Activated CD4-positive, alpha-beta T cell treated with anti-CD3 and anti-CD28 coated beads, Interleukin-2, amount 50 U/mL, for 16 hours (primary cell): ENCODE results near the gene SYNGAP1.

ENCODE experiments used
- DNase-seq: peaks from one replicate; pipeline ENCODE4 v3.0.0-alpha.2; 2020

The SYNGAP1 gene

DNA sequence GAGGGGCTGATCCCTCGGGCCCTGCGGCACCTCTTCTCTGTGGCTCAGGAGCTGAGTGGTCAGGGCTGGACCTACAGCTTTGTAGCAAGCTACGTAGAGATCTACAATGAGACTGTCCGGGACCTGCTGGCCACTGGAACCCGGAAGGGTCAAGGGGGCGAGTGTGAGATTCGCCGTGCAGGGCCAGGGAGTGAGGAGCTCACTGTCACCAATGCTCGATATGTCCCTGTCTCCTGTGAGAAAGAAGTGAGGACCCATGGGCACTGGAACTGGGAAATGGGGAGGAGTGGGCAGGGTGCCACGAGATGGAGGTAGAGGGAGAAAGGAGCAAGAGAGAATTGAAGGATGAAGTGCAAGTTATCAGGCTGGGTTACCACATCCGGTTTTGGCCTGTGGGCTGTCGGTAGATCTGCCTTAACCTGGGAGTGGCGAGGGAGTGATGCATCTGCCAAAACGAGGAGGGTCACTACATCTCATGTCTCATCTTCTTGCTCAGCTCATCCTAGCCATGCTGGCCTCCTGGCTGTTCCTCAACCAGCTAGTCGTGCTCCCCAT, 14.4 kb upstream of the SYNGAP1 start:
- no peak for DNase-seq

DNA sequence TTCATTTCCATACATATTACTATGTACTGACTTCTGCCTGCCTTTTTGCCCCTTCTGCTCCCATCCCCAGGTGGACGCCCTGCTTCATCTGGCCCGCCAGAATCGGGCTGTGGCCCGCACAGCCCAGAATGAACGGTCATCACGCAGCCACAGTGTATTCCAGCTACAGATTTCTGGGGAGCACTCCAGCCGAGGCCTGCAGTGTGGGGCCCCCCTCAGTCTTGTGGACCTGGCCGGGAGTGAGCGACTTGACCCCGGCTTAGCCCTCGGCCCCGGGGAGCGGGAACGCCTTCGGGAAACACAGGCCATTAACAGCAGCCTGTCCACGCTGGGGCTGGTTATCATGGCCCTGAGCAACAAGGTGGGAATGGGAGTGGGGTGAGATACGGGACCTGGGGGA, 13.7 kb upstream of the SYNGAP1 start:
- DNase-seq = no peak

DNA sequence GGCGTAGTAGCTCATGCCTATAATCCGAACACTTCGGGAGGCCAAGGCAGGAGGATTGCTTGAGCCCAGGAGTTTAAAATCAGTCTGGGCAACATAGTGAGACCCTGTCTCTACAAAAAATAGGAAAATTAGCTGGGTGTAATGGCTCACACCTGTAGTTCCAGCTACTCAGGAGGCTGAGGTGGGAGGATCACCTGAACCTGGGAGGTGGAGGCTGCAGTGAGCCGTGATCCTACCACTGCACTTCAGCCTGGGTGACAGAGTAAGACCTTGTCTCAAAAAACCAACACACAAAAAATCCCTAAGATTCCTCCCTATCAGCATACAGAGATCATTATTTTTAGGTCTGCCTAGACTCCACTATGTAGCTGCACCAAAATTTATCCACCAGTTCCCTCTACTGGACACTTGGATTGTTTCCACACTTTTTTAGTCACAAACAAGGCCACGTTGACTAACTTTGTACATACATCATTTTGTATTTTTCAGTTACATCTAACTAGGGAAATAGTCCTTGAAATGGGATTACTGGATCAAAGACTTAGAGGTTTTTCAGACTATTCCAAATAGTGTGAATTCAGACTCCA, 12.6 kb upstream of the SYNGAP1 start:
- no peak for DNase-seq

DNA sequence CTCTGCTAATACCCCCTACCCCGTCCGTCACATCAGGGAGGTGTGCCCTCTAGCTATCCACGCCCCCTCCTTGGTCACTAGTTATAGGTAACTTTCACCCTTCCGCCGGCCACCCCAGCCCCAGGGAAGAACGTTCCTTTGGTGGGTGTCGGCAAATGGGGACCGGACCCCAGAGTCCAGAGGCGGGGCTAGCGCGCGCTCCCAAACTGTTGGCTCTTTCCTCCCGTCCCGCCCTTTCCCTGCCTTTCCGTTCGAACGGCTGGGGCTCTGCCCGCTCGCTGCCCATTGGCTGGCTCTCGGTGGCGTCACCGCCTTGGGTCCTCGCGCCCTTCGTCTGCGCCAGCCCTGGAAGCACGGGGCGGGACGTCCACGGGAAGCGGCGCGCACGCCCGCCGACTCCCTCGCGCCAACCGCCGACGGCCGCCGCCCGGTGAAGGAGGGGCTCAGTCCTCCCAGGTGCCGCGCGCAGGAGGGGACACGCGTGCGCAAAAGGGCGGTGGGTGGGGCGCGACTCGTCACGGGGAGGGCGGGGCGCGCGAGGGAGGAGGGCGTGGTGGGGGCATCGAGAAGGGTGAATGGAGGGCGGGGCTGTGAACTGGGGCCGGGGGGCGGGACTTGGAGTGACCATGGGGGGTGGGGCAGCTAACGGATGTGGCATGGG, 9.7 kb upstream of the SYNGAP1 start:
- DNase-seq = peak; percentile 98

DNA sequence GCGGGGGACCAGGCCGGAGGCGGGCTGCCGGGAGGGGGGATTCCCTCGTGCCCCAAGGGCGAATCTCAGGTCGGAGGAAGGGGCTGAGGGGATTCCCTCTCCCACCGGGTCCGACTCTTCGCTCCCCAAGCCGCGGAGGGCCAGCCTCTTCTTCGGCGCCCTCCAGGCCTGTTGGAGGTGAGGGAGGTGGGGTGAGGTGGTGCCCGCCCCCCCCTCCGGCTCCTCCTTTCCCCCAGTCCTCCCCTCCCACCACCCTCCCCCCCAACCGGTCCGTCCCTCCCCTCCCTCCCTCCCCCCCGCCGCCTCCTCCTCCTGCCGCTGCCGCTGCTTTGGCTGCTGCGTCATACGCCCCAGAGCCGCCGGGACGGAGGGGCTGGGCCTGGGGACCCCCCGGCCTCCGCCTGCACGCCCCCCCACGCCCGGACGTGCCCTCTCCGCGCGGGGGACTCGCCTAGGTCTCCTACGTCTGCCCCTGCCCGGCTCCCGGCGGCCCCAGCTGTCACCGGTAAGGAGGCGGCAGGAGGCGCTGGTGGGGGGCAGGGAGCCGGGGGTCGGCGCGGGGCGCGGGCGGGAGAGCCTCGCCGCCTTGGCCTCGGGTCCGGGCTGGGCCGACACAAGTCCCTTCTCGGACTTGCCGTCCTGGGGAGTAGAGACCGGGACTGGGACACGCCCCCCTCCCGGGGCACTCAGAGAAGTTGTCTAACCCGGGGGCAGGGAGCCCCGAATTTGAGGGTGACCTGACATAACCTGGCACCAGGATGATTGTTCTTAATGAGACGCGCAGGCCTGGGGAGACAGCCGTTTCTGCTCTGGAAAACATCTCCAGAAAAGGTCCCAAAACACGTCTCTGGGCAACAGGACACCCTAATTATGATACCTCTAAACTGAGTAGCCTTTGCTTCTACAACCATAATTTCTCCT, 8.9 kb upstream of the SYNGAP1 start, which contains the start of gene PHF1:
PHF1 (plus strand) TSS at position 304 of the 921 bp plus-strand sequence. CDS start 1,250 bp downstream, outside the sequence.
- DNase-seq = no peak

DNA sequence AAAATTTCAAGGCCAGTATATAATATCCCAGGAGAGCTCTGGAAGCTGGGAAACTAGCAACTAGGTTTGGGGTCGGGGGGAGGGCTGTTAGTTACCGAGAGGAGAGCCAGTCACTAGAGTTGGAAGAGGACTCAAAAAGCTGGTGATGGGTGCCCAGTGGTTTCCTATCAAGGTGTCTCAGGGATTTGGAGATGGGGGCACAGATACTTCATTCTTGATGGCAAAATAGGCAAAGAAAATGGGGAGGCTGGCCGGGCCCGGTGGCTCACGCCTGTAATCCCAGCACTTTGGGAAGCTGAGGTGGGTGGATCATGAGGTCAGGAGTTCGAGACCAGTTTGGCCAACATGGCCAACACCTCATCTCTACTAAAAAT, 8.2 kb upstream of the SYNGAP1 start:
- no peak for DNase-seq

DNA sequence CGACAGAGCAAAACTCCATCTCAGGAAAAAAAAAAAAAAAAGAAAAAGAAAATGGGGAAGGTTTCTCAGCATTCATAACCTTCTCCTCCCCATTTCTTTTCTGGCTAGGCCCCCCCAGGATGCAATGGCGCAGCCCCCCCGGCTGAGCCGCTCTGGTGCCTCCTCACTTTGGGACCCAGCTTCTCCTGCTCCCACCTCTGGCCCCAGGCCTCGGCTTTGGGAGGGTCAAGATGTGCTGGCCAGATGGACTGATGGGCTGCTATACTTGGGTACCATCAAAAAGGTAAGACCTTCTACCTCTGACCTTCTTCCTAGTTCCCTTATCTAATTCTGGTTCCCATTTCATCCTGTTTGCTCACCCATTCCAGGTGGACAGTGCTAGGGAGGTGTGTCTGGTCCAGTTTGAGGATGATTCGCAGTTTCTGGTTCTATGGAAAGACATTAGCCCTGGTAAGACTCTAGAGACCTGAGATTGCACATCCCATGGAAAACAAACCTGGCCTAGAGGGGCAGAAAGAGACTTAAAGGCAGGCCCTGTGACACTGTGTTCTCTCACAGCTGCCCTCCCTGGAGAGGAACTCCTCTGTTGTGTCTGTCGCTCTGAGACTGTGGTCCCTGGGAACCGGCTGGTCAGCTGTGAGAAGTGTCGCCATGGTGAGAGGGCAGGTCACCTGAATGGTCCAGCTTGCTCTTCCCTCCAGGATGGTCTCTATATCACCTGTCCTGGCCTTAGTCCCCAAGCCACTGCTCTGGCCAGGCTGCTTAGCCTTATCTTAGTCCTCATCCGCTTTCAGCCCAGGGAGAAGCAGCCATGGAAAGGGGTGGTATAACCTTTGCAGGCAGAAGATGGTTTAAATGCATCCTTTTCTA, 7.5 kb upstream of the SYNGAP1 start:
- DNase-seq = no peak

DNA sequence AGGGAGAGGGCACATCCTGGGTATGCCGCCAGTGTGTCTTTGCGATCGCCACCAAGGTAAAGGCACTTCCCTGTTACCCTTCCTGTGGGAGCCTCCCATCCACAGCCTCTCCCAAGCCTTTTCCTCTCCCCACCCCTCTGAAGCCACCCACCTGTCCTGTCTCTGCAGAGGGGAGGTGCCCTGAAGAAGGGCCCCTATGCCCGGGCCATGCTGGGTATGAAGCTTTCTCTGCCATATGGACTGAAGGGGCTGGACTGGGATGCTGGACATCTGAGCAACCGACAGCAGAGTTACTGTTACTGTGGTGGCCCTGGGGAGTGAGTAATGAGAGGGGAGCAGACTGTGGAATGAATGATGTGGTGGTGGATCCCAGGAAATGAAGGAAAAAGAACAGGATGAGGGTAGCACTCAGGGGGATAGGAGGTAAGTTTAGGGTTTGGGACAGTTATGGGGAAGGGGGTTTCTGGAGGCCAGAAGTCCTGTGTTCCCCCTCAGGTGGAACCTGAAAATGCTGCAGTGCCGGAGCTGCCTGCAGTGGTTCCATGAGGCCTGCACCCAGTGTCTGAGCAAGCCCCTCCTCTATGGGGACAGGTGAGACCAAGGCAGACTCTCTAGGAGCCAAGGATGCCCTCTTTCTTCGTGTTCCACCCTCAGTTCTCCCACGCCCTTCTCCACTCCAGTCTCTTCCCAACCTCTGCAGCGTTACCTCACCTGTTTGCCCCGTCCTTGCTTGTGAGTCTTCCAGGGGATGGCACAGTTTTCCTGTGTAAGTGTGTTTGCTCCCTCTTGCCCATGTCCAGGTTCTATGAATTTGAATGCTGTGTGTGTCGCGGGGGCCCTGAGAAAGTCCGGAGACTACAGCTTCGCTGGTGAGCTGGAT, 6.4 kb upstream of the SYNGAP1 start:
- no peak for DNase-seq

DNA sequence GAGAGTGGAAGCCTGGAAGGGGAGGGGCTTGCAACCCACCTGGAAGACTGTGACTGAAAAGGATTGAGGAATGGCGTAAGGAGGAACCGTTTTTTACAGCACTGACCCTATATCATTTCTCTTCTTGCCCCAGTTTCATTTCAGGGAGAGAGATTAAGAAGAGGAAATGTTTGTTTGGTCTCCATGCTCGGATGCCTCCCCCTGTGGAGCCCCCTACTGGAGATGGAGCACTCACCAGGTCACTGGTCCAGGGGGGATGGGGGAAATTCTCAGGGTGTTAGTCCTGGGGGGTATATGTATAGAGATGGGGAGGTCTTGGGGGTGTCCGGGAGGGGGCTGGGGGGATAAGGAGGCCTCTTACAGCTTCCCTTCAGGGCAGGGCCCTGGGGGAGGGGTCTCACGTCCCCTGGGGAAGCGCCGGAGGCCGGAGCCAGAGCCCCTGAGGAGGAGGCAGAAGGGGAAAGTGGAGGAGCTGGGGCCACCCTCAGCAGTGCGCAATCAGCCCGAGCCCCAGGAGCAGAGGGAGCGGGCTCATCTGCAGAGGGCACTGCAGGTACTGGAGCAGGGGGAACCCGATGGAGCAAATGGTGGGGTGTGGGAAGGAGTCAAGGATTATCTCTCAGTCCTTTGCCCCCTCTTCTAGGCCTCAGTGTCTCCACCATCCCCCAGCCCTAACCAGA, 5.1 kb upstream of the SYNGAP1 start:
- no peak for DNase-seq

DNA sequence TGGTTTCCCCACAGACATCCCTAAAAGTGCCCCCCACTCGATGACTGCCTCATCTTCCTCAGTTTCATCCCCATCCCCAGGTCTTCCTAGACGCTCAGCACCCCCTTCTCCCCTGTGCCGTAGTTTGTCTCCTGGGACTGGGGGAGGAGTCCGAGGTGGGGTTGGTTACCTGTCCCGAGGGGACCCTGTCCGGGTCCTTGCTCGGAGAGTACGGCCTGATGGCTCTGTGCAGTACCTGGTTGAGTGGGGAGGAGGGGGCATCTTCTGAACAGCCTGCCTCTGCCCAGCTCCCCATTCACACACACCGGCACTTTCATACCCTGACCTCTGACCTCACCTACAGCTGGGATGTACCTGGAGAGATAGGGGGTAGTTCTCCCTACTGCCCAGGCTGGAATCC, 4.0 kb upstream of the SYNGAP1 start:
- DNase-seq = no peak

DNA sequence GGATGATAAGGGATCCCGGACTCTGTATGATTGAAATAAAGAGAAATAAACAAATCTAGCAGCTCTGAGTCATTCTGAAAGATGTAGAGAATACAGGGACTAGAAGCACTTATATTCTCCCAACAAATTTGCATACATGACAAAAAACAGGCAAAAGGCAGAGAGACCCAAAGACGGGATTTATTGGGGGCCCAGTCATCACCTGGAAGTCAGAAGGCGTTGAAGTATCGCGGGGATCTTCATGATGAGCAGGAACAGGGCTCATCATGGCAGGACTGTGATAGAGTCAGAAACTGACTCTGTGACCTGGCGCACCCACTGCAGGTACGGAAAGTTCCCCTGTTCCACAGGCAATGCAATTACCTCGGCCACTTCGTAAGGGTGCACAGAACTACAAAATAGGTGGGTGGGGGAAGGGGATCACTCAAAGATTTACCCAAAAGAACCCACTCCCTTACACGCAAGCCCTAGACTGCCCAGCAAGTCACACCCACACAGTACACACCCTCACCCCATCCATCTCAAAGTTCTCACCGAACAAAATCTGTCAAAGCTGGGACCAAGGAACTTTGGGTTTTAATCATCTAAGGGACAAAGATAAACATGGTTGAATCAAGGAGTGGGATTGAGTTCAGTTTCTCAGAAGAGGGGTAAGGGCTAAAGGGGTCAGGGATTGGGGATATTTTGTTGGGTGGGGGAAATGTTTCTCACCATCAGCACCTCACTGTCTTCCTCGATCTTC, 3.3 kb upstream of the SYNGAP1 start:
- peak; percentile 69 for DNase-seq

DNA sequence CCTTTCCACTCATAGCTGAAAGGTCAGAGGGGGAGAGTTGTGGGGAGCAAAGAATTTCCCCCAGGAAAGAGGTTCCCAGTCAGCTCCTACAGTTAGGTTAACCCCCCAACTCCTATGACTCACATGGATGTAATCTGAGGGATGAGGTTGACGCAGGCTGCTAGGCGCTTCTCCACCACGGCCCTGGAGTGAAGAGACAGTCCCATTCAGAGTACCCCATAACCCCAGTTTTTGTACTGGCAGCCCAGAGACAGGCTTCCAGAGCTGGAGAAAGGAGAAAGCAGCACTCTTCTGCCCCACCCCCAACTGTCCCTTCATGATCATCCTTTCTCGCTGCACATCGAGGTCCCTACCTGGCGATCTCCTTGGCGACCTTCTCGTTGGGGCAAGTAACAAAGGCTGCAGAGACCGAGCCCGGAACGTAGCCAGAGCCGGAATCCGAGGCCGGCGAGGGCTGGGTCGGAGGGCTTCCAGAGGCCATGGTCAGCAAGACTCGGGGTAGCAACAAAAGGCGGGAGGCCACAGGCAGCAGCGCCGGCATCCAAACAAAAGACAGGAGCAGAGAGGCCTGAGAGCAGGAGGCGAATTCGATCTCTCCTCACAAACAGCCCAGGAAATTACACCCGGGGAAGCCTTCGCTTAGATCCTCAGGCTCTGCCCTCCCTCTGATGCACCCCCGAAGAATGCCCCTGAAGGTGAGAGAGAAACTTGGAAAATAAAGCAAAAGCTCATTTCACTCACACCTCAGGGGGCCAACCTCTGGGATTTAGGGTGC, 2.5 kb upstream of the SYNGAP1 start:
- DNase-seq = no peak

DNA sequence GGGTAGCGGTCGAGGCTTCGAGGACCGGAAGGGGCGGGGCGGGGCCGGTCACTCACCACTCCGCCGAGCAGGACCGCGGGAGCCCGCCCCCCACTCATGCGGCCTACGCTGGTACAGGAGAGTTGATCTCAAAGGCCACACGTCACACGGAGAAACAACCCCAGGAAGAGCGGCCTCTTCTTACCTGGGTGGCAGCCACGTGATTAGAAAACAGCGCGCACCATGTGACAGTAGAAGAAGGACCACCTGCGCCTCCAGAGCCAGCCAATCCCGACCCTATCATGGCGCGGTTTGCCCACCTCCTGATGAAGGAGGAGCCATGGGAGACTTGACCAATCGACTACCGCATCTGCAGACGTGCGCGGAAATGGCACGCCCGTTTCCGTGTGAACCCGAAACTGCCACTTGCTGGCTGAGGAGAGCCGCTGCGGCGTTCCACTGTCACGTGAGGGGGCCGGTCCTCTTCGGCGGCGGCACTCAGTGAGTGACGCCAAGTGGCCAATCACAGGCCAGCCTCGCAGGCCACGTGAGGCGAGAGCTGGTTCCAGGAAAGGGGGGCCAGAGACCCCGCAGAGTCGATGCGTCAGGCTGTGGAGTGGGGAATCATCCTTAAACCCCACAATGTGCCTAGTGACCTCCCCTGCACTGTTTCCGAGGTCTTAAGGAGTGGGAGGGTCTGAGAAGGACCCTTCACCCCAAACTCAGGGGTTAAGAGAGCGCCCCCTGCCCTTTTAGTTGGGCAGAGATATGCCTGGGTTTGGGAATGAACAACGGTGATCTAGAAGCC, 1.8 kb upstream of the SYNGAP1 start, which contains the start of gene CUTA:
CUTA (minus strand) TSS at position 205 of the 787 bp plus-strand sequence; CDS start at position 98, 107 bp downstream.
- peak; percentile 100 for DNase-seq

DNA sequence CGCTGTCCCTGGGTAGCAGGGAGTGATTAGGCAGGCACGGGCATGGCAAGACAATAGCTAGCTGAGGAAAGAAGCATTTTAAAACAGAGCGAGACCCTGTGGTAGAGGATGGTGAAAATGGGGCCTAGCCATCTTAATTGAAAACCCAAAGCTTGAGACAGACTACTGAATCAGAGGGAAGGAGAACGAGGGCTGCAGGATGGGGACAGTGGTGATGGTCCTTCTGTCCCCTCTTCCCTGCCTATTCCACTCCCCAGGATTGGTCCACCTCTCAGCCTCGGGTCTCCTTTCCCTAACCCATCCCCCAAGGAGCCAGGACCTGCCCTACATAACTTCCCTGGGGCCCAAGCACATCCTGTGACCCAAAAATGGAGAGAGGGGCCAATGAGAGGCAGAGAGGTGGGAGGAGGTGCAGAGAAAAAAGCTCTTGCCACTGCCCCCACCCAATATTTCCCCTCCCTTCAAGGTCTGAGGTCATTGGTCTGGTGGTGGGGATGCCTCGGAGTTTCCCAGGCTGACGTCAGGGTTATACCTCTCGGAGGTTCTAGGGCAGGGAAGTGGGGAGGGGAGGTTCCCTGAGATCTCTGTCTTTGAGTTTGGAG, 1.1 kb upstream of the SYNGAP1 start:
- peak; percentile 79 for DNase-seq

DNA sequence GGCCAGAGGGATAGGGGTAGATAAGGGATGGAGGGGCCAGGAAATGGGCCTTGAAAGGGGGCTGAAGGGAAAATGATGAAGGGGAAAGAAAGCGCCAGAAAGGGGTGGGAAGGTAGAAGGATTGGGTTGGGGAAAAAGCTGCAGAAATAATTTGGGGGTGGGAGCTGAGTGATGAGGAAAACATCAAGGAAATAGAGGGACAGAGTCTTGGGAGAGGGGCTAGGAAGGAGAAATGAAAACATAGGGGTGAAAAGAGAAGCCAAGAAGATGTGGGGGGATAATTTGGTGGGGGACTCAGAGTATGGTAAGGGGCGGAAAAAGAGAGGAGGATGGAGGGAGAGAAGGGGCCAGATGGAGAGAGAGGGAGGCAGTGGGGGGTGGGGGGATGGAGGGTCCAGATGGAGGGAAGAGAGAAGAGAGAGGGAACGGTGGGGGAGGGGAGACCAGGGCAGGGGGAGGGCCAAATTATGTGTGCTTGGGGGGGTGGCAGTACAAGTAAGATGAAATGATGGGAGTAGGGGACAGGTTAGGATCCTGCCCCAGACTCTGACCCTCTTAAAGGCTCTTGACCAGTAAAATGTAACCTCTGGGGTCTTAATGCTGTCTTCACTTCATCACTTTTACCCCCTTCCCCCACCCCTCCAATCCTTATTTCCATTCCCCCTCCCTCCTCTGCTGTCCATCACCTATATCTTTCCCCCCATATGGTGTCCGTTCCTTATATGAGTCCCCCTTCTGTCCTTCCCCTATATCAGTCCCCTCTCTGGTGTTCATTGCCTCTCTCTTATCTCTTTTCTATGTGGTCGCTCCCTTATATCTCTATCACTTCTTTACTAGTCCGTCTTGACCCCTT, 852 bp downstream of the SYNGAP1 start:
- no peak for DNase-seq

DNA sequence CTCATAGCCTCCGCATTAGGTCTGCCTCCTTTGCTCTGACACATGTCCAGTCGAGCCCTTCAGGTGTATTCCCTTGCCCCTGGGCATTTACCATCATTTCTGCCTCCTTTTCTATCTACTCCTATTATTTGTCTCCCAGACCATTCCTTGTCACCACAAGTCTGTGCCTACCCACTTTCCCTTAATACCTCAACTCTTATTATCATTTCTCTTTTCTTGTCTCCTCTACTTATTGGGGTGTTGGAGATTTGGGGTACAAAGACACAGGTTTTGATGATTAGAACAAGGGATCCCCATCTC, 1.4 kb downstream of the SYNGAP1 start:
- no peak for DNase-seq

DNA sequence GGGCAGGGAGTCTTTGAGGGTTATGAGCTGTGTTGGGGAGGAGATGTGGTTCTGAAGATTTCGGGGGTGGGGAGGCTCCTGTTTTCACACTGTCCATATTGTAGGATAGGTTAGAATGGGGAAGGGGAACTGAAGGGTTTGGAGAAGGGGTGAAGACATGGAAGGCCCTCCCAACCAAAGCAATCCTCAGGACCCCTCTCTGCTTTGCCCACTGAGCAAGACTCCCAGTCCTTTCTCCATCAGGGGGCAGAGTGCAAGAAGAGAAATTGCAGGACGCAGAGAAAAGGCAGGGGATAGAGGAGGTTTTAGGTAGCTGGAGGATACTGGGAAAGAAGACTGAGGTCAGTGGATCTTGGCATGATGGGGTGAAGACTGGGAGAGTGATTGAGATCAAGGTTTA, 3.9 kb downstream of the SYNGAP1 start:
- DNase-seq = no peak
